NCI-H1436 treated with DMSO at 0.1 percent for 48 hours (cell line): ENCODE results near the gene PLBD2.

Source experiments
- DNase-seq: peaks from one replicate; lab custom pipeline; 2025; lab: John Stamatoyannopoulos, UW

Gene PLBD2

GRCh38 chr12:113396200-113396599 lies 37.8 kb downstream of the PLBD2 start:
- no peak for DNase-seq

GRCh38 chr12:113396828-113397496 lies 38.6 kb downstream of the PLBD2 start:
- no peak for DNase-seq

- DNase-seq = peak; percentile 18
Measured at GRCh38 chr12:113397497-113398197, 39.3 kb downstream of the PLBD2 start.

GRCh38 chr12:113398346-113399290 lies 40.2 kb downstream of the PLBD2 start:
- no peak for DNase-seq

GRCh38 chr12:113399490-113399889 lies 41.1 kb downstream of the PLBD2 start:
- no peak for DNase-seq

- DNase-seq = no peak
Measured at GRCh38 chr12:113400362-113400761, 42.0 kb downstream of the PLBD2 start.

- no peak for DNase-seq
Measured at GRCh38 chr12:113401066-113402000, 42.9 kb downstream of the PLBD2 start.

GRCh38 chr12:113402586-113403260 lies 44.3 kb downstream of the PLBD2 start:
- DNase-seq = no peak

- DNase-seq = no peak
Measured at GRCh38 chr12:113403435-113404415, 45.3 kb downstream of the PLBD2 start, which contains the start of gene SDS. Gene SDS, minus strand, starts transcription at chr12:113403887. Its CDS starts 4,179 bp downstream, at chr12:113399708.

GRCh38 chr12:113405694-113406093 lies 47.3 kb downstream of the PLBD2 start:
- DNase-seq = no peak

- DNase-seq = no peak
Measured at GRCh38 chr12:113407931-113408600, 49.7 kb downstream of the PLBD2 start.

GRCh38 chr12:113408756-113409298 lies 50.4 kb downstream of the PLBD2 start:
- DNase-seq = no peak

GRCh38 chr12:113409462-113410124 lies 51.2 kb downstream of the PLBD2 start:
- DNase-seq = no peak

GRCh38 chr12:113413488-113413939 lies 55.1 kb downstream of the PLBD2 start:
- no peak for DNase-seq

- no peak for DNase-seq
Measured at GRCh38 chr12:113414519-113415038, 56.2 kb downstream of the PLBD2 start.

GRCh38 chr12:113416091-113416754 lies 57.8 kb downstream of the PLBD2 start:
- DNase-seq = no peak

- no peak for DNase-seq
Measured at GRCh38 chr12:113418213-113418879, 60.0 kb downstream of the PLBD2 start.
